Measurements from ENCODE around the gene CCDC63.
A peak's percentile ranks its signal among the peaks of the same experiment; 100 is the strongest.
"Not testable (repeated sequence)": the region's sequence is repeated elsewhere in the genome, so short reads cannot be mapped to it uniquely, and the experiment has no call there.

The CCDC63 gene

GRCh38 chr12:110849748-110850403 lies 3.1 kb downstream of the CCDC63 start:
- no peak for DNase-seq (ENCODE audit: low read depth)
- no peak overlapping the region for H3K4me3 ChIP-seq (ENCODE audit: low read length)
- no peak for TF ChIP-seq CTCF (conservative IDR thresholded peaks at IDR 0.05; ENCODE audit: low read length)

GRCh38 chr12:110850762-110851161 lies 4.0 kb downstream of the CCDC63 start:
- H3K4me3 ChIP-seq (ENCODE audit: low read length) = no peak overlapping the region
- no peak for DNase-seq (ENCODE audit: low read depth)
- no peak for TF ChIP-seq CTCF (conservative IDR thresholded peaks at IDR 0.05; ENCODE audit: low read length)

- DNase-seq (ENCODE audit: low read depth) = peak; percentile 5
- H3K4me3 ChIP-seq (ENCODE audit: low read length) = no peak overlapping the region
- no peak for TF ChIP-seq CTCF (conservative IDR thresholded peaks at IDR 0.05; ENCODE audit: low read length)
Observed at GRCh38 chr12:110853836-110854235, 7.0 kb downstream of the CCDC63 start.

- no peak for DNase-seq (ENCODE audit: low read depth)
- no peak for TF ChIP-seq CTCF (conservative IDR thresholded peaks at IDR 0.05; ENCODE audit: low read length)
- H3K4me3 ChIP-seq (ENCODE audit: low read length) = no peak overlapping the region
Observed at GRCh38 chr12:110856542-110856941, 9.8 kb downstream of the CCDC63 start.

- H3K4me3 ChIP-seq (ENCODE audit: low read length) = no peak overlapping the region
- no peak for DNase-seq (ENCODE audit: low read depth)
- no peak for TF ChIP-seq CTCF (conservative IDR thresholded peaks at IDR 0.05; ENCODE audit: low read length)
Observed at GRCh38 chr12:110857528-110857927, 10.7 kb downstream of the CCDC63 start.

GRCh38 chr12:110857954-110858353 lies 11.2 kb downstream of the CCDC63 start:
- not testable (repeated sequence) for H3K4me3 ChIP-seq (ENCODE audit: low read length); DNase-seq (ENCODE audit: low read depth)

GRCh38 chr12:110858848-110859247 lies 12.1 kb downstream of the CCDC63 start:
- no peak for DNase-seq (ENCODE audit: low read depth)
- no peak for TF ChIP-seq CTCF (conservative IDR thresholded peaks at IDR 0.05; ENCODE audit: low read length)
- H3K4me3 ChIP-seq (ENCODE audit: low read length) = no peak overlapping the region
